ENCODE data around the gene JAML.

The JAML gene

GRCh38 chr11:118180300-118180703 is 44.5 kb downstream of the JAML start:
- DNase-seq (ENCODE audit: low read depth): no peak
- no peak for TF ChIP-seq CTCF (conservative IDR thresholded peaks at IDR 0.05; ENCODE audit: control insufficient read depth, insufficient read depth, low read depth, low read length)
- H3K4me3 ChIP-seq (ENCODE audit: control insufficient read depth, low read depth, low read length): no peak overlapping the region

GRCh38 chr11:118176778-118177134 is 48.1 kb downstream of the JAML start:
- H3K4me3 ChIP-seq (ENCODE audit: control insufficient read depth, low read depth, low read length): no peak overlapping the region
- no peak for DNase-seq (ENCODE audit: low read depth)
- no peak for TF ChIP-seq CTCF (conservative IDR thresholded peaks at IDR 0.05; ENCODE audit: control insufficient read depth, insufficient read depth, low read depth, low read length)

- no peak within 1 kb of the TSS for H3K4me3 ChIP-seq (ENCODE audit: control insufficient read depth, low read depth, low read length)
- TF ChIP-seq CTCF (conservative IDR thresholded peaks at IDR 0.05; ENCODE audit: control insufficient read depth, insufficient read depth, low read depth, low read length): no peak
These were observed 48.6 kb downstream of the JAML start, which contains the start of gene SCN2B for GRCh38 chr11:118175993-118176777. SCN2B (minus strand) TSS chr11:118176639; CDS start chr11:118176431, 208 bp downstream.

GRCh38 chr11:118175031-118175992 is 49.5 kb downstream of the JAML start:
- DNase-seq (ENCODE audit: low read depth): no peak
- TF ChIP-seq CTCF (conservative IDR thresholded peaks at IDR 0.05; ENCODE audit: control insufficient read depth, insufficient read depth, low read depth, low read length): no peak
- H3K4me3 ChIP-seq (ENCODE audit: control insufficient read depth, low read depth, low read length): no peak overlapping the region

More at GRCh38 chr11:118175993-118176777, 48.6 kb downstream of the JAML start, which contains the start of gene SCN2B:
- DNase-seq (ENCODE audit: low read depth): no peak

GRCh38 chr11:118174006-118174567 is 50.7 kb downstream of the JAML start:
- no peak overlapping the region for H3K4me3 ChIP-seq (ENCODE audit: control insufficient read depth, low read depth, low read length)
- no peak for DNase-seq (ENCODE audit: low read depth)
- TF ChIP-seq CTCF (conservative IDR thresholded peaks at IDR 0.05; ENCODE audit: control insufficient read depth, insufficient read depth, low read depth, low read length): no peak

- DNase-seq (ENCODE audit: low read depth): no peak
- no peak overlapping the region for H3K4me3 ChIP-seq (ENCODE audit: control insufficient read depth, low read depth, low read length)
- no peak for TF ChIP-seq CTCF (conservative IDR thresholded peaks at IDR 0.05; ENCODE audit: control insufficient read depth, insufficient read depth, low read depth, low read length)
These were observed 52.5 kb downstream of the JAML start for GRCh38 chr11:118172356-118172755.
